Heart left ventricle (tissue), 16 donors: ENCODE results near the gene P3H1. TPM values are rescaled to one million over a fixed set of nuclear protein-coding genes. Genes with fewer than 3 reads are reported as not detected.
"Not testable (repeated sequence)": the region's sequence is repeated elsewhere in the genome, so short reads cannot be mapped to it uniquely, and the experiment has no call there.

Experiments
- ATAC-seq, 4 donors: fragments of 200-7000 bp; cut with Tn5 transposase; one replicate each; pipeline ENCODE4 v1.9.1; 2020 to 2022; ENCODE audit warnings: moderate library complexity in 4 of 4, mild to moderate bottlenecking in 3 of 4, moderate number of reproducible peaks in 1 of 4
- DNase-seq, 5 donors: peaks; one replicate each; pipeline ENCODE4 v3.0.0-alpha.2; 2020
- H3K27ac ChIP-seq, 12 donors: fragments of 200-600 bp; sonication (generic) in 4 of 12; one replicate each; pipeline versions ENCODE4 v1.5.0 to v1.8.0; 2016 to 2022; ENCODE audit warnings: mild to moderate bottlenecking in 2 of 12
- H3K27me3 ChIP-seq, 9 donors: fragments of 200-600 bp; sonication (generic) in 2 of 9; one replicate each; pipeline versions ENCODE4 v1.5.1 to v1.8.0; 2016 to 2022; ENCODE audit warnings: mild to moderate bottlenecking in 3 of 9
- H3K36me3 ChIP-seq, 9 donors: fragments of 200-600 bp; sonication (generic) in 2 of 9; one replicate each; pipeline versions ENCODE4 v1.5.0 to v1.8.0; 2018 to 2022; ENCODE audit warnings: mild to moderate bottlenecking in 2 of 9
- H3K4me1 ChIP-seq, 12 donors: fragments of 200-600 bp; sonication (generic) in 4 of 12; one replicate each; pipeline versions ENCODE4 v1.5.0 to v1.8.0; 2016 to 2022; ENCODE audit warnings: mild to moderate bottlenecking in 3 of 12
- H3K4me3 ChIP-seq, 12 donors: fragments of 200-600 bp; sonication (generic) in 4 of 12; one replicate each; pipeline versions ENCODE4 v1.5.0 to v1.8.0; 2017 to 2022; ENCODE audit warnings: mild to moderate bottlenecking in 9 of 12, moderate library complexity in 4 of 12
- H3K9me3 ChIP-seq, 12 donors: fragments of 200-600 bp; sonication (generic) in 4 of 12; one replicate each; pipeline versions ENCODE4 v1.5.0 to v1.8.0; 2016 to 2022; ENCODE audit warnings: mild to moderate bottlenecking in 1 of 12
- POLR2A ChIP-seq, 2 donors: fragments of 450-650 bp; IDR thresholded peaks; one replicate each; pipeline ENCODE4 v1.6.1; 2017; ENCODE audit warnings: antibody characterized with exemption in 2 of 2, mild to moderate bottlenecking in 2 of 2, moderate library complexity in 2 of 2
- WGBS, 4 donors: extraction: QIAGEN DNeasy Blood & Tissue Kit in 2 of 4; methylation state at CpG; one replicate each; pipeline versions ENCODE4 v1.1.5 to v1.1.7; 2013 to 2018; 5-methylcytosine and 5-hydroxymethylcytosine counted together
- intact Hi-C, 10 donors: fragments of 100-400 bp; cut with DNase I; formaldehyde crosslinking; loops; one replicate each; pipeline versions ENCODE4 v1.11.1 to v1.14.2; 2022
- long read RNA-seq, 3 donors: library from polyadenylated mRNA; unstranded; transcript quantifications; one replicate each; pipeline ENCODE4 v2.0.0, GENCODE V29; 2020 to 2021
- polyA plus RNA-seq, 2 donors: library from polyadenylated mRNA; stranded (reverse); fragments of 200-250 nt; gene quantifications; one replicate each; pipeline ENCODE4 v1.2.3, GENCODE V29; 2013
- total RNA-seq, 9 donors: library from RNA; depleted of rRNA in 2 of 9; stranded (reverse); fragments of >200 nt in 2 of 9; fragmentation: NEBNext Ultra II Directional in 3 of 9; extraction: Animal tissue kit (Norgen Biotek cat#: 25700) in 3 of 9; gene quantifications; one replicate each; pipeline versions ENCODE4 v1.1.0 to v1.2.4, GENCODE V29; 2016 to 2023
- TF ChIP-seq, protein P1 (sequence below), 12 donors: fragments of 200-600 bp; sonication (generic) in 4 of 12; IDR thresholded peaks; one replicate each; pipeline versions ENCODE4 v1.5.0 to v1.8.0; 2018 to 2022; ENCODE audit warnings: antibody characterized with exemption in 12 of 12, mild to moderate bottlenecking in 5 of 12
- donor health status: ischemic (EF 13 %, LVEDD 7.1; RV severe dilation, severe dysfunction).
- donor health status: healthy with polysubstance abuse.
- donor health status: DM: no; HTN: yes; CAD: no.
- donor health status: DM: no; HTN: no; CAD: no.
- donor health status: ischemic (EF 25% LVEDD 6.9; RV normal size, moderate dysfunction).
- donor health status: ischemic (EF 25% LVEDD 5.7; RV mildly dilated, moderate dysfunction).
- donor health status: healthy.
- donor health status: DM: yes; HTN: yes; CAD: no.
- donor health status: ischemic (EF 35%, LVEDD 5.7; RV mildly dilated, moderate dysfunction).
- donor health status: nonischemic (EF 11% LVEDD 7.7; RV severe dilation, severe dysfunction).
- donor health status: DM: yes; HTN: yes; CAD: no.
- donor health status: PGD.
- donor health status: ischemic (EF 29% LVEDD 5.4; RV normal size, mild dysfunction).
- donor health status: nonischemic (EF 23%, LVEDD 6.1; RV moderate dilation, normal function).

The P3H1 gene, protein sequence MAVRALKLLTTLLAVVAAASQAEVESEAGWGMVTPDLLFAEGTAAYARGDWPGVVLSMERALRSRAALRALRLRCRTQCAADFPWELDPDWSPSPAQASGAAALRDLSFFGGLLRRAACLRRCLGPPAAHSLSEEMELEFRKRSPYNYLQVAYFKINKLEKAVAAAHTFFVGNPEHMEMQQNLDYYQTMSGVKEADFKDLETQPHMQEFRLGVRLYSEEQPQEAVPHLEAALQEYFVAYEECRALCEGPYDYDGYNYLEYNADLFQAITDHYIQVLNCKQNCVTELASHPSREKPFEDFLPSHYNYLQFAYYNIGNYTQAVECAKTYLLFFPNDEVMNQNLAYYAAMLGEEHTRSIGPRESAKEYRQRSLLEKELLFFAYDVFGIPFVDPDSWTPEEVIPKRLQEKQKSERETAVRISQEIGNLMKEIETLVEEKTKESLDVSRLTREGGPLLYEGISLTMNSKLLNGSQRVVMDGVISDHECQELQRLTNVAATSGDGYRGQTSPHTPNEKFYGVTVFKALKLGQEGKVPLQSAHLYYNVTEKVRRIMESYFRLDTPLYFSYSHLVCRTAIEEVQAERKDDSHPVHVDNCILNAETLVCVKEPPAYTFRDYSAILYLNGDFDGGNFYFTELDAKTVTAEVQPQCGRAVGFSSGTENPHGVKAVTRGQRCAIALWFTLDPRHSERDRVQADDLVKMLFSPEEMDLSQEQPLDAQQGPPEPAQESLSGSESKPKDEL
- total RNA-seq, result 10 to 100 TPM in 4 of 9 donors, 1 to 10 TPM in 5; 6.9 to 27.9 (median 10.0) TPM
- 10 to 100 TPM; 10.7 to 17.6 TPM for polyA plus RNA-seq
- long read RNA-seq, donor 1, transcript P3H1-202 (15 exons, 2,585 nt), result major isoform, 9 of 17 reads
- long read RNA-seq, donor 1, partial matches to known transcripts, result 1 of 17 reads
- long read RNA-seq, donor 1, other reads (novel, unspliced or antisense), result 4 of 17 reads
- long read RNA-seq, donor 2, transcript P3H1-202 (15 exons, 2,585 nt), result major isoform, 16 of 37 reads
- long read RNA-seq, donor 2, partial matches to known transcripts, result 4 of 37 reads
- long read RNA-seq, donor 2, other reads (novel, unspliced or antisense), result 10 of 37 reads
- long read RNA-seq, donor 3, transcript P3H1-202 (15 exons, 2,585 nt), result major isoform, 8 of 15 reads
- long read RNA-seq, donor 3, partial matches to known transcripts, result 0 of 15 reads
- long read RNA-seq, donor 3, other reads (novel, unspliced or antisense), result 4 of 15 reads

DNA sequence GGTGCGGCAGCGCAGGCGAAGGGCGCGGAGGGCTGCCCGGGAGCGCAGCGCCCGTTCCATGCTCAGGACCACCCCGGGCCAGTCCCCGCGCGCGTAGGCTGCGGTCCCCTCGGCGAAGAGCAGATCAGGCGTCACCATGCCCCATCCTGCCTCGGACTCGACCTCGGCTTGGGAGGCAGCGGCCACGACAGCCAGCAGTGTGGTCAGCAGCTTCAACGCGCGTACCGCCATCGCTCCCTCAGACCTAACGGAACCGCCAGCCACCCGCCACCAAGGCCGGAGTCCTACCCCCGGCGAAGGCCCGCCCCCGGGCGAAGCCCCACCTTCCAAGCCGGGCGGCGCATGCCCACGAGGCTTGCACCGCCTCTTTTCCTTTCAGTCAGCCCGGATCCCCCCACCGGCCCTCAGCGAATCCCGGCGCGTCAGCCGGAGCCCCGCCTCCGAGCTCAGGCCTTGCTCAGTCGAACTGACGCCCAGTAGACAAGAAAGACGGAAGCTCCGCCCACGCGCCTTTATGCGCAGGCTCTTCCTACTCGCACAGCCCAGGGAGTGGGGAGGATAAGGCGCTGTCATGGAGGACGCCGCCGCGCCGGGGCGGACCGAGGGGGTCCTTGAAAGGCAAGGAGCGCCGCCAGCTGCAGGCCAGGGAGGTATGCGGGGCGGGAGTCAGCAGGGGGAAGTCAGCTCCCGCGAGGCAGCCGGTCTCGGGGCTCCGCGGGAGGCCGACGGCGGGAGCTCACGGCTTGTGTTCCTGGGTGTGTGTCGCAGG lies at the start of gene P3H1, which contains the start of gene C1orf50:
TSS of gene P3H1 (minus strand) at position 288 of the 769 bp plus-strand sequence. CDS start at position 231, 57 bp downstream.
TSS of gene C1orf50 (plus strand) at position 509 of the 769 bp plus-strand sequence. CDS start at position 572, 63 bp downstream.
- H3K27ac ChIP-seq, result peak within 1 kb of the TSS; percentile 72 to 97 (median 92)
- H3K27me3 ChIP-seq, result no peaks in the 10 kb centered on the region
- WGBS, 4 donors, result 0 to 1% (median 1%) methylated on average over 40 to 82 of the region's 82 CpGs
- peak; percentile 100 for DNase-seq
- TF ChIP-seq POLR2A (IDR thresholded peaks at IDR 0.05), result peak; percentile 98 to 99
- TF ChIP-seq, protein P1, sequence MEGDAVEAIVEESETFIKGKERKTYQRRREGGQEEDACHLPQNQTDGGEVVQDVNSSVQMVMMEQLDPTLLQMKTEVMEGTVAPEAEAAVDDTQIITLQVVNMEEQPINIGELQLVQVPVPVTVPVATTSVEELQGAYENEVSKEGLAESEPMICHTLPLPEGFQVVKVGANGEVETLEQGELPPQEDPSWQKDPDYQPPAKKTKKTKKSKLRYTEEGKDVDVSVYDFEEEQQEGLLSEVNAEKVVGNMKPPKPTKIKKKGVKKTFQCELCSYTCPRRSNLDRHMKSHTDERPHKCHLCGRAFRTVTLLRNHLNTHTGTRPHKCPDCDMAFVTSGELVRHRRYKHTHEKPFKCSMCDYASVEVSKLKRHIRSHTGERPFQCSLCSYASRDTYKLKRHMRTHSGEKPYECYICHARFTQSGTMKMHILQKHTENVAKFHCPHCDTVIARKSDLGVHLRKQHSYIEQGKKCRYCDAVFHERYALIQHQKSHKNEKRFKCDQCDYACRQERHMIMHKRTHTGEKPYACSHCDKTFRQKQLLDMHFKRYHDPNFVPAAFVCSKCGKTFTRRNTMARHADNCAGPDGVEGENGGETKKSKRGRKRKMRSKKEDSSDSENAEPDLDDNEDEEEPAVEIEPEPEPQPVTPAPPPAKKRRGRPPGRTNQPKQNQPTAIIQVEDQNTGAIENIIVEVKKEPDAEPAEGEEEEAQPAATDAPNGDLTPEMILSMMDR (IDR thresholded peaks at IDR 0.05), result peak in 1 of 12 donors; percentile 10
- intact Hi-C loops, result loop anchor here in 7 of 10 donors (1.0 to 10.0 kb wide), 9 partner anchors 50 to 432 kb away; partner anchors contain the start of genes YBX1 (in 6 of the 7), ERMAP (in 2 of the 7), SVBP (in 2 of the 7) and FOXJ3 (in 1 of the 7)
- peak; percentile 96 to 99 (median 98) for ATAC-seq
- H3K9me3 ChIP-seq, result no peaks in the 10 kb centered on the region
- H3K4me1 ChIP-seq, result peaks cover 3 to 47% (median 30%) of the 10 kb centered on the region in 12 donors
- H3K36me3 ChIP-seq, result peaks cover 0 to 10% (median 5%) of the 10 kb centered on the region in 9 donors
- H3K4me3 ChIP-seq, result peak within 1 kb of the TSS; percentile 82 to 98 (median 94)

DNA sequence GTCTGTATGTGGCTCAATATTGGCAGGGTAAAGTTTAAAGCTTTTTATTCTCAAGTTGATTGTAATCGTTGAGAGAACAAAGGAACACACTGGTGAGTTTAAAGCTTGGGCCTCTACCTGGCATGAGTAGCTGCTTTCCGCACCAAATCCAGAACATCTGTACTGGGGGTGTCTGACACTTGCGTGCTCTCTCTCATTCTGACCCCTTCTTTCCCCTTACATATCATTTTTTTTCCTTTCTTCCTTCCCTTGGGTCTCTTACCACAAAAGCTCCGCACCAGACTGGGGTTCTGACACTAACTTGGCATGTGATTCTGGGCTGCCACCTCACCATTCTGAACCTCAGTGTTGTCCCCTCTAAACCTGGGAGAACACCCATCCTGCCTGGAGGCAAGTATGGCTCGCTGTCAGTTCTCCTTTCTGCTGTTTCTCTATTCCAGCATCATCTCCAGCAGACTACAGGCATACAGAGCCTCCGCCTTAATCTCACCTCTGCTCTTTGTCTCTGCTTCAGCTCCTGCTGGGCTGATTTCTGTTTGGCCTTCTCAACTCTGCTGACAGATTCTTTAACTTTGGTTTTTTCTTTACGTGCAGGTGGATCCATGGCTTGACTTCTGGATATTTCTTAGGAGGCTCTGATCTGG lies 49.2 kb upstream of the P3H1 start:
- peak overlapping the region; percentile 44 to 92 (median 78) for H3K4me3 ChIP-seq
- intact Hi-C loops, result loop anchor here in 2 of 10 donors (2.0 to 5.0 kb wide), 2 partner anchors 31 to 49 kb away; partner anchors contain the start of genes C1orf50 (in 1 of the 2), P3H1 (in 1 of the 2) and ZNF691 (in 1 of the 2)
- ATAC-seq, result peak in 1 of 4 donors; percentile 3
- no peak for TF ChIP-seq POLR2A (IDR thresholded peaks at IDR 0.05)
- TF ChIP-seq, protein P1 (IDR thresholded peaks at IDR 0.05), result no peak
- H3K27ac ChIP-seq, result peak overlapping the region; percentile 93 to 100 (median 98)
- H3K9me3 ChIP-seq, result no peaks in the 10 kb centered on the region
- no peaks in the 10 kb centered on the region for H3K27me3 ChIP-seq
- peaks cover 0 to 27% (median 17%) of the 10 kb centered on the region in 12 donors for H3K4me1 ChIP-seq
- H3K36me3 ChIP-seq, result peaks cover 0 to 20% (median 5%) of the 10 kb centered on the region in 9 donors
- 24 to 44% (median 36%) methylated on average over 7 of the region's 7 CpGs for WGBS, 4 donors
- DNase-seq, result no peak

DNA sequence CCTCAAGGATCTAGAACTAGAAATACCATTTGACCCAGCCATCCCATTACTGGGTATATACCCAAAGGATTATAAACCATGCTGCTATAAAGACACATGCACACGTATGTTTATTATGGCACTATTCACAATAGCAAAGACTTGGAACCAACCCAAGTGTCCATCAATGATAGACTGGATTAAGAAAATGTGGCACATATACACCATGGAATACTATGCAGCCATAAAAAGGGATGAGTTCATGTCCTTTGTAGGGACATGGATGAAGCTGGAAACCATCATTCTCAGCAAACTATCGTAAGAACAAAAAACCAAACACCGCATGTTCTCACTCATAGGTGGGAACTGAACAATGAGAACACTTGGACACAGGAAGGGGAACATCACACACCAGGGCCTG lies 48.0 kb upstream of the P3H1 start:
- WGBS, 4 donors, result 89 to 100% (median 93%) methylated on average over 3 of the region's 3 CpGs

More for the DNA sequence above, 48.0 kb upstream of the P3H1 start:
- intact Hi-C loops, result loop anchor here in 1 of 10 donors (5.0 kb wide), 1 partner anchor 48 kb away; the partner anchor contains the start of genes C1orf50 and P3H1
- not testable (repeated sequence) for DNase-seq, H3K27ac ChIP-seq, H3K27me3 ChIP-seq, H3K4me3 ChIP-seq, ATAC-seq, H3K9me3 ChIP-seq
- peaks cover 0 to 27% (median 17%) of the 10 kb centered on the region in 12 donors for H3K4me1 ChIP-seq
- H3K36me3 ChIP-seq, result peaks cover 0 to 24% (median 6%) of the 10 kb centered on the region in 9 donors
